K562 (cell line): Measurements from ENCODE around the gene CD22. TPM values are rescaled to one million over a fixed set of nuclear protein-coding genes. Genes with fewer than 3 reads are reported as not detected.

Experiments used
- ATF2 ChIP-seq: sonication (generic); formaldehyde crosslinking; IDR thresholded peaks from 2 replicates; pipeline ENCODE4 v1.8.1; 2022; ENCODE audit warnings: missing genetic modification reagents
- BRCA1 ChIP-seq, 2 experiments: fragments of 450-650 bp in 1 of 2; sonication (generic) in 1 of 2; formaldehyde crosslinking in 1 of 2; IDR thresholded peaks; 2 replicates each; pipeline versions ENCODE4 v1.5.0 to v1.6.1; 2017 to 2020; ENCODE audit warnings: mild to moderate bottlenecking in 1 of 2, missing genetic modification reagents in 1 of 2
- CCAR2 ChIP-seq: fragments of 200-400 bp; formaldehyde crosslinking; IDR thresholded peaks from 2 replicates; pipeline ENCODE4 v1.6.1; 2017; ENCODE audit warnings: mild to moderate bottlenecking, low read depth, low read length
- CGGBP1 ChIP-seq: fragments of 250-450 bp; sonication (Bioruptor Pico); IDR thresholded peaks from 2 replicates; pipeline ENCODE4 v1.9.0; 2021; ENCODE audit warnings: mild to moderate bottlenecking
- CHCHD3 ChIP-seq: fragments of 250-450 bp; sonication (Bioruptor Pico); IDR thresholded peaks from 2 replicates; pipeline ENCODE4 v2.1.2; 2022; ENCODE audit warnings: mild to moderate bottlenecking
- DMBX1 ChIP-seq: fragments of 250-450 bp; sonication (Bioruptor Pico); IDR thresholded peaks from 2 replicates; pipeline ENCODE4 v1.8.0; 2022; ENCODE audit warnings: inconsistent platforms, mild to moderate bottlenecking, moderate library complexity, borderline replicate concordance
- DPF2 ChIP-seq: fragments of 450-650 bp; IDR thresholded peaks from 2 replicates; pipeline ENCODE4 v1.6.1; 2016
- EHMT2 ChIP-seq: fragments of 450-650 bp; IDR thresholded peaks from 2 replicates; pipeline ENCODE4 v1.6.1; 2018; ENCODE audit warnings: antibody characterized with exemption
- HMGN3 ChIP-seq: IDR thresholded peaks from 2 replicates; pipeline ENCODE4 v1.6.1; 2011; ENCODE audit warnings: borderline replicate concordance, low read depth, mild to moderate bottlenecking, mixed read lengths, low read length; ENCODE audit not compliant: insufficient read length; ENCODE audit errors: extremely low read depth
- HNRNPUL1 ChIP-seq: fragments of 200-400 bp; formaldehyde crosslinking; IDR thresholded peaks from 2 replicates; pipeline ENCODE4 v1.6.1; 2017; ENCODE audit warnings: low read length
- JUND ChIP-seq, 2 experiments: IDR thresholded peaks; 2 replicates in 1 of 2; 3 replicates in 1 of 2; pipeline ENCODE4 v1.6.1; 2011; ENCODE audit warnings: borderline replicate concordance in 2 of 2, low read depth in 2 of 2, low read length in 2 of 2, improper control_type of control experiment in 1 of 2, missing biosample characterization in 1 of 2, missing genetic modification characterization in 1 of 2, missing genetic modification reagents in 1 of 2
- POLR3A ChIP-seq: IDR thresholded peaks from 2 replicates; pipeline ENCODE4 v1.6.1; 2011; ENCODE audit warnings: borderline replicate concordance, mild to moderate bottlenecking, moderate library complexity; ENCODE audit not compliant: insufficient read length, insufficient read depth; ENCODE audit errors: extremely low read depth
- RBFOX2 ChIP-seq: fragments of 200-400 bp; formaldehyde crosslinking; IDR thresholded peaks from 2 replicates; pipeline ENCODE4 v1.6.1; 2017; ENCODE audit warnings: low read depth, mild to moderate bottlenecking, low read length, moderate library complexity
- RBM17 ChIP-seq: fragments of 200-400 bp; formaldehyde crosslinking; IDR thresholded peaks from 2 replicates; pipeline ENCODE4 v1.6.1; 2017; ENCODE audit warnings: low read depth, mild to moderate bottlenecking, low read length, borderline replicate concordance
- SRF ChIP-seq, 2 experiments: fragments of 250-450, 450-650 bp in 1 of 2; sonication (Bioruptor Pico) in 1 of 2; sonication (generic) in 1 of 2; formaldehyde crosslinking; IDR thresholded peaks; 2 replicates each; pipeline versions ENCODE4 v1.5.0 to v1.5.1; 2020 to 2022; ENCODE audit warnings: mild to moderate bottlenecking in 1 of 2, missing genetic modification reagents in 1 of 2
- ZBTB33 ChIP-seq: sonication (generic); formaldehyde crosslinking; IDR thresholded peaks from 2 replicates; pipeline ENCODE4 v1.8.1; 2023; ENCODE audit warnings: mild to moderate bottlenecking, missing genetic modification reagents
- ZFP91 ChIP-seq: sonication (generic); formaldehyde crosslinking; IDR thresholded peaks from 2 replicates; pipeline ENCODE4 v1.8.0; 2022; ENCODE audit warnings: mild to moderate bottlenecking, missing genetic modification reagents
- ZNF449 ChIP-seq: fragments of 250-450 bp; sonication (Bioruptor Pico); IDR thresholded peaks from 2 replicates; pipeline ENCODE4 v1.8.0; 2022; ENCODE audit warnings: moderate library complexity, mild to moderate bottlenecking, inconsistent platforms
- ZNF507 ChIP-seq: conservative IDR thresholded peaks from 2 replicates; pipeline ENCODE4 v1.6.1; 2017; ENCODE audit warnings: missing genetic modification characterization, missing compliant biosample characterization
- ZNF699 ChIP-seq: fragments of 250-450 bp; sonication (Bioruptor Pico); IDR thresholded peaks from 2 replicates; pipeline ENCODE4 v1.8.0; 2021; ENCODE audit warnings: mild to moderate bottlenecking, moderate library complexity; ENCODE audit not compliant: insufficient replicate concordance
- polyA plus RNA-seq, 8 experiments: library from polyadenylated mRNA; depleted of rRNA in 4 of 8; stranded (reverse) in 5 of 8; unstranded in 3 of 8; fragments of >200 nt; fragmentation: Nextera tagmentation in 2 of 8; fragmentation: Illumina TruSeq in 1 of 8; extraction: Ambion mirVana in 2 of 8; extraction: Trizol in 1 of 8; gene quantifications; 2 replicates each; pipeline versions ENCODE4 v1.2.1 to v1.2.3, GENCODE V29; 2011 to 2014; ENCODE audit warnings: inconsistent platforms in 1 of 8, missing spikeins in 1 of 8
- total RNA-seq, 7 experiments: library from RNA; depleted of rRNA in 6 of 7; stranded (reverse); fragments of >200 nt in 6 of 7; fragmentation: Illumina TruSeq in 2 of 7; extraction: Trizol in 2 of 7; gene quantifications; 2 replicates each; pipeline versions ENCODE4 v1.2.1 to v1.2.3, GENCODE V29; 2011 to 2021; ENCODE audit warnings: low replicate concordance in 1 of 7

CD22 gene
- total and polyA plus RNA-seq, 9 of the 15 experiments (the other 6 are each of a cell fraction or from before 2014, with no cell fraction given), result 0.29 to 5.0 (median 3.5) TPM

- no peak for TF ChIP-seq ZNF699 (CRISPR knock-in tag)
- peak; percentile 84 for TF ChIP-seq DPF2
- TF ChIP-seq CGGBP1, result no peak
- no peak for TF ChIP-seq HNRNPUL1
- TF ChIP-seq POLR3A, result no peak
- TF ChIP-seq ZNF507 (tag), result no peak
- TF ChIP-seq EHMT2, result no peak
- TF ChIP-seq ZFP91, result no peak
- TF ChIP-seq ZBTB33 (CRISPR knock-in tag), result no peak
- TF ChIP-seq CCAR2, result no peak
- TF ChIP-seq JUND (IDR thresholded peaks at IDR 0.05; ENCODE audit: borderline replicate concordance, low read depth, low read length), result peak; percentile 95
- peak; percentile 90; the same call in 2 of the 3 replicates for TF ChIP-seq JUND (tag; IDR thresholded peaks at IDR 0.05; ENCODE audit: borderline replicate concordance, low read depth, low read length)
- peak; percentile 58; the same call in 1 of the 2 replicates for TF ChIP-seq ZNF449
- no peak for TF ChIP-seq HMGN3
- TF ChIP-seq RBM17, result no peak
- TF ChIP-seq SRF (CRISPR knock-in tag; IDR thresholded peaks at IDR 0.05), result no peak
- TF ChIP-seq ATF2 (CRISPR knock-in tag), result no peak
- TF ChIP-seq RBFOX2, result no peak
- 0 out of 2 replicates have a peak, but pooled peaks have one; percentile 54 for TF ChIP-seq DMBX1 (CRISPR knock-in tag)
- TF ChIP-seq BRCA1 (IDR thresholded peaks at IDR 0.05), result no peak
- TF ChIP-seq BRCA1 (CRISPR knock-in tag; IDR thresholded peaks at IDR 0.05), result no peak
- no peak for TF ChIP-seq CHCHD3 (CRISPR knock-in tag)
Observed at GRCh38 chr19:35389192-35389861, 60.3 kb downstream of the CD22 start (continued).
